GM12878 (cell line): ENCODE results near the gene HIVEP1. TPM values are rescaled to one million over a fixed set of nuclear protein-coding genes. Genes with fewer than 3 reads are reported as not detected.

ENCODE experiments used
- CHD2 ChIP-seq: IDR thresholded peaks from 2 replicates; pipeline ENCODE4 v1.6.1; 2011; ENCODE audit warnings: low read depth, low read length, improper control_type of control experiment, borderline replicate concordance
- DPF2 ChIP-seq: fragments of 450-650 bp; IDR thresholded peaks from 2 replicates; pipeline ENCODE4 v1.6.1; 2017; ENCODE audit warnings: mild to moderate bottlenecking
- MTA3 ChIP-seq: IDR thresholded peaks from 2 replicates; pipeline ENCODE4 v1.6.1; 2012; ENCODE audit warnings: low read length, inconsistent platforms, borderline replicate concordance
- NFIC ChIP-seq: IDR thresholded peaks from 2 replicates; pipeline ENCODE4 v1.6.1; 2012; ENCODE audit warnings: low read depth, mild to moderate bottlenecking, inconsistent platforms, low read length, moderate library complexity
- PAX8 ChIP-seq: fragments of 450-650 bp; IDR thresholded peaks from 2 replicates; pipeline ENCODE4 v1.6.1; 2017; ENCODE audit warnings: mild to moderate bottlenecking, moderate library complexity
- POU2F2 ChIP-seq: IDR thresholded peaks from 3 replicates; pipeline ENCODE4 v1.6.1; 2011; ENCODE audit warnings: low read depth, mild to moderate bottlenecking, low read length, borderline replicate concordance
- SIX5 ChIP-seq: IDR thresholded peaks from 2 replicates; pipeline ENCODE4 v1.6.1; 2011; ENCODE audit warnings: mild to moderate bottlenecking, low read depth, low read length, moderate library complexity; ENCODE audit not compliant: severe bottlenecking
- SMAD1 ChIP-seq: fragments of 450-650 bp; IDR thresholded peaks from 2 replicates; pipeline ENCODE4 v1.6.1; 2018; ENCODE audit warnings: mild to moderate bottlenecking, low read depth; ENCODE audit not compliant: partially characterized antibody
- SMARCA5 ChIP-seq: fragments of 450-650 bp; IDR thresholded peaks from 2 replicates; pipeline ENCODE4 v1.6.1; 2017; ENCODE audit warnings: mild to moderate bottlenecking
- STAT1 ChIP-seq: fragments of 450-650 bp; conservative IDR thresholded peaks from 2 replicates; pipeline ENCODE4 v1.6.1; 2014; ENCODE audit warnings: antibody characterized with exemption, mild to moderate bottlenecking
- STAT3 ChIP-seq: IDR thresholded peaks from 2 replicates; pipeline ENCODE4 v1.6.1; 2011; ENCODE audit warnings: low read depth, low read length, improper control_type of control experiment
- SUZ12 ChIP-seq: fragments of 200-600 bp; sonication (generic); IDR thresholded peaks from one replicate; pipeline ENCODE4 v1.6.1; 2018; ENCODE audit warnings: antibody characterized with exemption, mild to moderate bottlenecking; ENCODE audit not compliant: unreplicated experiment
- TCF12 ChIP-seq: IDR thresholded peaks from 2 replicates; pipeline ENCODE4 v1.6.1; 2011; ENCODE audit warnings: low read depth, mild to moderate bottlenecking, low read length
- YBX1 ChIP-seq: fragments of 450-650 bp; IDR thresholded peaks from 2 replicates; pipeline ENCODE4 v1.6.1; 2016; ENCODE audit warnings: antibody characterized with exemption
- ZNF622 ChIP-seq: fragments of 450-650 bp; IDR thresholded peaks from 2 replicates; pipeline ENCODE4 v1.6.1; 2017; ENCODE audit warnings: mild to moderate bottlenecking, inconsistent platforms
- polyA plus RNA-seq, 11 experiments: library from polyadenylated mRNA; depleted of rRNA in 4 of 11; unstranded in 6 of 11; stranded (reverse) in 5 of 11; fragments of >200 nt; fragmentation: Nextera tagmentation in 4 of 11; fragmentation: Illumina TruSeq in 1 of 11; extraction: Ambion mirVana in 4 of 11; extraction: Trizol in 1 of 11; gene quantifications; 1 replicate in 1 of 11; 2 replicates in 10 of 11; pipeline versions ENCODE4 v1.2.1 to v1.2.3, GENCODE V29; 2011 to 2016; ENCODE audit warnings: inconsistent platforms in 2 of 11, missing spikeins in 2 of 11, low read depth in 1 of 11
- total RNA-seq, 4 experiments: library from RNA; depleted of rRNA in 3 of 4; stranded (reverse); fragments of >200 nt in 3 of 4; fragmentation: Illumina TruSeq in 1 of 4; extraction: Trizol in 1 of 4; gene quantifications; 2 replicates each; pipeline versions ENCODE4 v1.2.1 to v1.2.3, GENCODE V29; 2013 to 2021
- TF ChIP-seq, protein P1 (sequence below): IDR thresholded peaks from 2 replicates; pipeline ENCODE4 v1.6.1; 2011; ENCODE audit warnings: borderline replicate concordance, low read depth, mild to moderate bottlenecking, moderate library complexity, mixed read lengths, low read length; ENCODE audit not compliant: insufficient read depth; ENCODE audit errors: extremely low read length
- TF ChIP-seq, protein P2 (sequence below): IDR thresholded peaks from 2 replicates; pipeline ENCODE4 v1.6.1; 2011; ENCODE audit warnings: low read depth, mild to moderate bottlenecking, low read length, moderate library complexity, borderline replicate concordance; ENCODE audit errors: extremely low read depth
- TF ChIP-seq, protein P3 (sequence below): fragments of 450-650 bp; formaldehyde crosslinking; IDR thresholded peaks from 2 replicates; pipeline ENCODE4 v1.5.0; 2022; ENCODE audit warnings: mild to moderate bottlenecking, missing genetic modification characterization
- TF ChIP-seq, protein P4 (sequence below): fragments of 450-650 bp; IDR thresholded peaks from 2 replicates; pipeline ENCODE4 v1.6.1; 2017; ENCODE audit warnings: mild to moderate bottlenecking, low read depth, inconsistent platforms; ENCODE audit not compliant: poor library complexity, severe bottlenecking
- TF ChIP-seq, protein P5 (sequence below): IDR thresholded peaks from 2 replicates; pipeline ENCODE4 v1.6.1; 2011; ENCODE audit warnings: mild to moderate bottlenecking, low read depth, low read length, moderate library complexity; ENCODE audit not compliant: insufficient replicate concordance

The HIVEP1 gene
- total and polyA plus RNA-seq, 10 of the 15 experiments (the other 5 are each of a cell fraction or from before 2014, with no cell fraction given), result 4.3 to 37.5 (median 21.6) TPM

DNA sequence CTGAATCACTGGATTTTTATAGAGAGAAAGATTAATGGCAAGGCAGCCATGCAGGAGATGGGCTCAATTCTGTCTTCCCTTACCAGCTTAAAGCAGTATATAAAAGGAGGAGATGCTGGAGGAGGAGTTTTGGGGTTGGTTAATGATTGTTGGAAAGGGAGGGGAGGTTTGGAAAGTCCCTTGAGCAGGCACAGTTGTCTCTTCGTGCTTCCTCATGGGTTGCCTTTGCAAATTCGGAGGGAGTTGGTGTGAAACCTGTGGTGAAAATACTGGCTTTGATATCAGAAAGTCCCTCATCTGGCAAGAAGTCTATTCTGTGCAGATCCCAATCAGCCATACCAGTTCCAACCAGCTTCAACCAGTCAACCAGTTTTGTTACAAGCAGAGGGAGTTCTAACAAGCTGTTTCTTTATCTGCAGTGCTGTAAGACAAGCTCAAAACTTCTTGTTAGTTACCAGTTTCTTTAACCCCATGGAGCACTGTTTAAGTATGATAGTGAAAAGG, 107.0 kb downstream of the HIVEP1 start (continued):
- TF ChIP-seq TCF12 (peak; percentile 47; the same call in 1 of the 2 replicates), NFIC (peak; percentile 76), ZNF622 (no peak), PAX8 (no peak), SMARCA5 (no peak), POU2F2 (peak; percentile 64; the same call in 2 of the 3 replicates), SIX5 (no peak), STAT1 (no peak), SUZ12 (no peak), MTA3 (peak; percentile 66; the same call in 1 of the 2 replicates), SMAD1 (peak; percentile 15), YBX1 (no peak), STAT3 (peak; percentile 92), DPF2 (peak; percentile 83), CHD2 (peak; percentile 69)
- TF ChIP-seq, protein P1, sequence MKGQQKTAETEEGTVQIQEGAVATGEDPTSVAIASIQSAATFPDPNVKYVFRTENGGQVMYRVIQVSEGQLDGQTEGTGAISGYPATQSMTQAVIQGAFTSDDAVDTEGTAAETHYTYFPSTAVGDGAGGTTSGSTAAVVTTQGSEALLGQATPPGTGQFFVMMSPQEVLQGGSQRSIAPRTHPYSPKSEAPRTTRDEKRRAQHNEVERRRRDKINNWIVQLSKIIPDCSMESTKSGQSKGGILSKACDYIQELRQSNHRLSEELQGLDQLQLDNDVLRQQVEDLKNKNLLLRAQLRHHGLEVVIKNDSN, result no peak
- TF ChIP-seq, protein P2, sequence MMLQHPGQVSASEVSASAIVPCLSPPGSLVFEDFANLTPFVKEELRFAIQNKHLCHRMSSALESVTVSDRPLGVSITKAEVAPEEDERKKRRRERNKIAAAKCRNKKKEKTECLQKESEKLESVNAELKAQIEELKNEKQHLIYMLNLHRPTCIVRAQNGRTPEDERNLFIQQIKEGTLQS, result no peak
- TF ChIP-seq, protein P3, sequence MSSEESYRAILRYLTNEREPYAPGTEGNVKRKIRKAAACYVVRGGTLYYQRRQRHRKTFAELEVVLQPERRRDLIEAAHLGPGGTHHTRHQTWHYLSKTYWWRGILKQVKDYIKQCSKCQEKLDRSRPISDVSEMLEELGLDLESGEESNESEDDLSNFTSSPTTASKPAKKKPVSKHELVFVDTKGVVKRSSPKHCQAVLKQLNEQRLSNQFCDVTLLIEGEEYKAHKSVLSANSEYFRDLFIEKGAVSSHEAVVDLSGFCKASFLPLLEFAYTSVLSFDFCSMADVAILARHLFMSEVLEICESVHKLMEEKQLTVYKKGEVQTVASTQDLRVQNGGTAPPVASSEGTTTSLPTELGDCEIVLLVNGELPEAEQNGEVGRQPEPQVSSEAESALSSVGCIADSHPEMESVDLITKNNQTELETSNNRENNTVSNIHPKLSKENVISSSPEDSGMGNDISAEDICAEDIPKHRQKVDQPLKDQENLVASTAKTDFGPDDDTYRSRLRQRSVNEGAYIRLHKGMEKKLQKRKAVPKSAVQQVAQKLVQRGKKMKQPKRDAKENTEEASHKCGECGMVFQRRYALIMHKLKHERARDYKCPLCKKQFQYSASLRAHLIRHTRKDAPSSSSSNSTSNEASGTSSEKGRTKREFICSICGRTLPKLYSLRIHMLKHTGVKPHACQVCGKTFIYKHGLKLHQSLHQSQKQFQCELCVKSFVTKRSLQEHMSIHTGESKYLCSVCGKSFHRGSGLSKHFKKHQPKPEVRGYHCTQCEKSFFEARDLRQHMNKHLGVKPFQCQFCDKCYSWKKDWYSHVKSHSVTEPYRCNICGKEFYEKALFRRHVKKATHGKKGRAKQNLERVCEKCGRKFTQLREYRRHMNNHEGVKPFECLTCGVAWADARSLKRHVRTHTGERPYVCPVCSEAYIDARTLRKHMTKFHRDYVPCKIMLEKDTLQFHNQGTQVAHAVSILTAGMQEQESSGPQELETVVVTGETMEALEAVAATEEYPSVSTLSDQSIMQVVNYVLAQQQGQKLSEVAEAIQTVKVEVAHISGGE, result no peak
- TF ChIP-seq, protein P4, sequence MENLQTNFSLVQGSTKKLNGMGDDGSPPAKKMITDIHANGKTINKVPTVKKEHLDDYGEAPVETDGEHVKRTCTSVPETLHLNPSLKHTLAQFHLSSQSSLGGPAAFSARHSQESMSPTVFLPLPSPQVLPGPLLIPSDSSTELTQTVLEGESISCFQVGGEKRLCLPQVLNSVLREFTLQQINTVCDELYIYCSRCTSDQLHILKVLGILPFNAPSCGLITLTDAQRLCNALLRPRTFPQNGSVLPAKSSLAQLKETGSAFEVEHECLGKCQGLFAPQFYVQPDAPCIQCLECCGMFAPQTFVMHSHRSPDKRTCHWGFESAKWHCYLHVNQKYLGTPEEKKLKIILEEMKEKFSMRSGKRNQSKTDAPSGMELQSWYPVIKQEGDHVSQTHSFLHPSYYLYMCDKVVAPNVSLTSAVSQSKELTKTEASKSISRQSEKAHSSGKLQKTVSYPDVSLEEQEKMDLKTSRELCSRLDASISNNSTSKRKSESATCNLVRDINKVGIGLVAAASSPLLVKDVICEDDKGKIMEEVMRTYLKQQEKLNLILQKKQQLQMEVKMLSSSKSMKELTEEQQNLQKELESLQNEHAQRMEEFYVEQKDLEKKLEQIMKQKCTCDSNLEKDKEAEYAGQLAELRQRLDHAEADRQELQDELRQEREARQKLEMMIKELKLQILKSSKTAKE, result peak; percentile 30
- TF ChIP-seq, protein P5, sequence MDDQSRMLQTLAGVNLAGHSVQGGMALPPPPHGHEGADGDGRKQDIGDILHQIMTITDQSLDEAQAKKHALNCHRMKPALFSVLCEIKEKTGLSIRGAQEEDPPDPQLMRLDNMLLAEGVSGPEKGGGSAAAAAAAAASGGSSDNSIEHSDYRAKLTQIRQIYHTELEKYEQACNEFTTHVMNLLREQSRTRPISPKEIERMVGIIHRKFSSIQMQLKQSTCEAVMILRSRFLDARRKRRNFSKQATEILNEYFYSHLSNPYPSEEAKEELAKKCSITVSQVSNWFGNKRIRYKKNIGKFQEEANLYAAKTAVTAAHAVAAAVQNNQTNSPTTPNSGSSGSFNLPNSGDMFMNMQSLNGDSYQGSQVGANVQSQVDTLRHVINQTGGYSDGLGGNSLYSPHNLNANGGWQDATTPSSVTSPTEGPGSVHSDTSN, result no peak
